Breast epithelium (tissue), 4 donors: ENCODE results near the gene NAGPA. TPM values are rescaled to one million over a fixed set of nuclear protein-coding genes. Genes with fewer than 3 reads are reported as not detected.
"Not testable (repeated sequence)": the region's sequence is repeated elsewhere in the genome, so short reads cannot be mapped to it uniquely, and the experiment has no call there.

Experiments
- DNase-seq, 2 donors: peaks; one replicate each; pipeline ENCODE4 v3.0.0-alpha.2; 2019; ENCODE audit warnings: low spot score in 2 of 2
- H3K27ac ChIP-seq, 2 donors: fragments of 200-600 bp; sonication (generic) in 1 of 2; one replicate each; pipeline ENCODE4 v1.5.1; 2016 to 2019; ENCODE audit warnings: mild to moderate bottlenecking in 1 of 2
- H3K27me3 ChIP-seq, 2 donors: fragments of 200-600 bp; sonication (generic) in 1 of 2; one replicate each; pipeline versions ENCODE4 v1.5.1 to v1.6.0; 2017 to 2019; ENCODE audit warnings: control low read depth in 1 of 2, mild to moderate bottlenecking in 1 of 2
- H3K36me3 ChIP-seq: fragments of 200-600 bp; one replicate; pipeline ENCODE4 v1.5.1; 2019
- H3K4me1 ChIP-seq, 2 donors: fragments of 200-600 bp; sonication (generic); one replicate each; pipeline ENCODE4 v1.5.1; 2016 to 2019; ENCODE audit warnings: control low read depth in 1 of 2
- H3K4me3 ChIP-seq, 3 donors: fragments of 200-600 bp; sonication (generic); 1 replicate in 2 of 3; 2 replicates in 1 of 3; pipeline ENCODE4 v1.5.1; 2016 to 2019; ENCODE audit warnings: mild to moderate bottlenecking in 3 of 3, moderate library complexity in 2 of 3
- H3K9me3 ChIP-seq, 2 donors: fragments of 200-600 bp; sonication (generic) in 1 of 2; one replicate each; pipeline ENCODE4 v1.5.1; 2016 to 2019; ENCODE audit warnings: control low read depth in 1 of 2
- POLR2A ChIP-seq: fragments of 450-650 bp; IDR thresholded peaks from one replicate; pipeline ENCODE4 v1.6.1; 2016; ENCODE audit warnings: antibody characterized with exemption, mild to moderate bottlenecking, moderate library complexity
- POLR2AphosphoS5 ChIP-seq, 3 donors: sonication (generic); formaldehyde crosslinking; IDR thresholded peaks; one replicate each; pipeline ENCODE4 v1.6.1; 2017; ENCODE audit warnings: antibody characterized with exemption in 3 of 3
- intact Hi-C: fragments of 100-400 bp; cut with DNase I; formaldehyde crosslinking; loops from one replicate; pipeline ENCODE4 v1.15.1; 2023; ENCODE audit warnings: low total_unique reads
- total RNA-seq, 3 donors: library from RNA; depleted of rRNA; stranded (reverse); fragments of >200 nt; gene quantifications; one replicate each; pipeline ENCODE4 v1.1.0, GENCODE V29; 2016
- TF ChIP-seq, protein P1 (sequence below), 3 donors: fragments of 450-650 bp; IDR thresholded peaks; one replicate each; pipeline ENCODE4 v1.5.1; 2016 to 2017; ENCODE audit warnings: antibody characterized with exemption in 3 of 3, mild to moderate bottlenecking in 3 of 3, moderate library complexity in 3 of 3

The NAGPA gene, protein sequence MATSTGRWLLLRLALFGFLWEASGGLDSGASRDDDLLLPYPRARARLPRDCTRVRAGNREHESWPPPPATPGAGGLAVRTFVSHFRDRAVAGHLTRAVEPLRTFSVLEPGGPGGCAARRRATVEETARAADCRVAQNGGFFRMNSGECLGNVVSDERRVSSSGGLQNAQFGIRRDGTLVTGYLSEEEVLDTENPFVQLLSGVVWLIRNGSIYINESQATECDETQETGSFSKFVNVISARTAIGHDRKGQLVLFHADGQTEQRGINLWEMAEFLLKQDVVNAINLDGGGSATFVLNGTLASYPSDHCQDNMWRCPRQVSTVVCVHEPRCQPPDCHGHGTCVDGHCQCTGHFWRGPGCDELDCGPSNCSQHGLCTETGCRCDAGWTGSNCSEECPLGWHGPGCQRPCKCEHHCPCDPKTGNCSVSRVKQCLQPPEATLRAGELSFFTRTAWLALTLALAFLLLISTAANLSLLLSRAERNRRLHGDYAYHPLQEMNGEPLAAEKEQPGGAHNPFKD
- 10 to 100 TPM; 18.4 to 26.2 (median 21.8) TPM for total RNA-seq

GRCh38 chr16:5033256-5034166 lies at the start of gene NAGPA:
NAGPA (minus strand) TSS chr16:5033935; CDS start chr16:5033914, 21 bp downstream.
- peak within 1 kb of the TSS; percentile 65 to 99 (median 88) for H3K4me3 ChIP-seq
- no peaks in the 10 kb centered on the region for H3K9me3 ChIP-seq
- intact Hi-C loops: no loop called here
- TF ChIP-seq POLR2AphosphoS5 (IDR thresholded peaks at IDR 0.05): peak; percentile 95 to 96 (median 96)
- no peak for TF ChIP-seq POLR2A
- H3K36me3 ChIP-seq: no peaks in the 10 kb centered on the region
- peak within 1 kb of the TSS; percentile 37 to 73 for H3K27ac ChIP-seq
- DNase-seq: peak; percentile 85 to 94
- H3K4me1 ChIP-seq: no peaks in the 10 kb centered on the region
- H3K27me3 ChIP-seq: no peaks in the 10 kb centered on the region

GRCh38 chr16:5080996-5081395 lies 47.3 kb upstream of the NAGPA start:
- intact Hi-C loops: loop anchor here (5.0 kb wide), 1 partner anchor 34 kb away; no protein-coding TSS in a partner anchor
- not testable (repeated sequence) for H3K27me3 ChIP-seq, DNase-seq, H3K27ac ChIP-seq, H3K9me3 ChIP-seq, H3K36me3 ChIP-seq, H3K4me3 ChIP-seq, H3K4me1 ChIP-seq

DNA sequence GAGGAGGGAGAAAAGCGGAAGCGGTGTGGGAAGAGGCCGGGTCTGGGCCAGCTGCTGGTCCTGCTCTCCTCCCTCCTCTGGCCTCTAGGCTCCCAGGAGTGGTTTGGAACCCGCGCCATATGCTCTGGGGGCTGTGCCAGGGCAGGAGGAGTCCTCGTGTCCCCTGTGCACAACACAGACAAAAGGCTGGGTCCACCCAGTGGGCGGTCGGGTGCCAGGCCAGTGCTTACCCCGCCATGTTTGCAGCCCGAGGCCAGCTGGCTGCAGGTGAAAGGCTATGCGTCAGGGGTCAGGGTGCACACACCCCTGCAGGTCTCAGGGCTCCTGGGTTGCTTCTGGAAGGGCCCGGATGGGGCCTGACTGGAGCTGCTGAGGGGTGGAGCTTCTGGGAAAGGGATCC lies 46.7 kb upstream of the NAGPA start:
- H3K27ac ChIP-seq, DNase-seq, H3K4me1 ChIP-seq, H3K9me3 ChIP-seq, H3K36me3 ChIP-seq, H3K27me3 ChIP-seq, H3K4me3 ChIP-seq: not testable (repeated sequence)
- intact Hi-C loops: loop anchor here (5.0 kb wide), 1 partner anchor 33 kb away; no protein-coding TSS in a partner anchor

DNA sequence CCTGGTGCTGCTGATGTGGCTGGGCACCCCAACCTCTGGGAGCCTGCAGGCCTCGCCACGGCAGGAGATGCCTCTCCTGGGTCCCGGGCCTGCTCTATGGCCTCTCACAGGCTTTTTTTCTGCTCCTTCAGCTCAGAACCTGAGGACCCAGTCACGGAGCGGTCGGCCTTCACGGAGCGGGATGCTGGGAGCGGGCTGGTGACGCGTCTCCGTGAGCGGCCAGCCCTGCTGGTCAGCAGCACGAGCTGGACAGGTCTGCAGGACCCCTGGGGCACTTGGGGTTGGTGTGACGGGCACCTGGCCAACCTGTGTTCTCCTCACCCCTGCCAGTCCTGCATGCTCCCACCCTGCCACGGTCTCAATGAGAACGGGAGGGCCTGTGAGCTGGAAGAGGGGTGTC lies 44.9 kb upstream of the NAGPA start:
- H3K27me3 ChIP-seq: no peaks in the 10 kb centered on the region
- TF ChIP-seq POLR2AphosphoS5 (IDR thresholded peaks at IDR 0.05) (no peak), POLR2A (no peak)
- TF ChIP-seq, protein P1, sequence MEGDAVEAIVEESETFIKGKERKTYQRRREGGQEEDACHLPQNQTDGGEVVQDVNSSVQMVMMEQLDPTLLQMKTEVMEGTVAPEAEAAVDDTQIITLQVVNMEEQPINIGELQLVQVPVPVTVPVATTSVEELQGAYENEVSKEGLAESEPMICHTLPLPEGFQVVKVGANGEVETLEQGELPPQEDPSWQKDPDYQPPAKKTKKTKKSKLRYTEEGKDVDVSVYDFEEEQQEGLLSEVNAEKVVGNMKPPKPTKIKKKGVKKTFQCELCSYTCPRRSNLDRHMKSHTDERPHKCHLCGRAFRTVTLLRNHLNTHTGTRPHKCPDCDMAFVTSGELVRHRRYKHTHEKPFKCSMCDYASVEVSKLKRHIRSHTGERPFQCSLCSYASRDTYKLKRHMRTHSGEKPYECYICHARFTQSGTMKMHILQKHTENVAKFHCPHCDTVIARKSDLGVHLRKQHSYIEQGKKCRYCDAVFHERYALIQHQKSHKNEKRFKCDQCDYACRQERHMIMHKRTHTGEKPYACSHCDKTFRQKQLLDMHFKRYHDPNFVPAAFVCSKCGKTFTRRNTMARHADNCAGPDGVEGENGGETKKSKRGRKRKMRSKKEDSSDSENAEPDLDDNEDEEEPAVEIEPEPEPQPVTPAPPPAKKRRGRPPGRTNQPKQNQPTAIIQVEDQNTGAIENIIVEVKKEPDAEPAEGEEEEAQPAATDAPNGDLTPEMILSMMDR (IDR thresholded peaks at IDR 0.05): no peak
- no peak overlapping the region for H3K27ac ChIP-seq
- H3K9me3 ChIP-seq: no peaks in the 10 kb centered on the region
- no peaks in the 10 kb centered on the region for H3K36me3 ChIP-seq
- DNase-seq: no peak
- H3K4me1 ChIP-seq: no peaks in the 10 kb centered on the region
- intact Hi-C loops: no loop called here
- H3K4me3 ChIP-seq: no peak overlapping the region

GRCh38 chr16:5077304-5077703 lies 43.6 kb upstream of the NAGPA start:
- H3K27ac ChIP-seq: no peak overlapping the region
- H3K4me1 ChIP-seq: no peaks in the 10 kb centered on the region
- no peaks in the 10 kb centered on the region for H3K27me3 ChIP-seq
- no peak for DNase-seq
- no peaks in the 10 kb centered on the region for H3K9me3 ChIP-seq
- intact Hi-C loops: no loop called here
- no peaks in the 10 kb centered on the region for H3K36me3 ChIP-seq
- no peak for TF ChIP-seq POLR2AphosphoS5 (IDR thresholded peaks at IDR 0.05)
- TF ChIP-seq POLR2A: no peak
- TF ChIP-seq, protein P1 (IDR thresholded peaks at IDR 0.05): no peak
- no peak overlapping the region for H3K4me3 ChIP-seq

DNA sequence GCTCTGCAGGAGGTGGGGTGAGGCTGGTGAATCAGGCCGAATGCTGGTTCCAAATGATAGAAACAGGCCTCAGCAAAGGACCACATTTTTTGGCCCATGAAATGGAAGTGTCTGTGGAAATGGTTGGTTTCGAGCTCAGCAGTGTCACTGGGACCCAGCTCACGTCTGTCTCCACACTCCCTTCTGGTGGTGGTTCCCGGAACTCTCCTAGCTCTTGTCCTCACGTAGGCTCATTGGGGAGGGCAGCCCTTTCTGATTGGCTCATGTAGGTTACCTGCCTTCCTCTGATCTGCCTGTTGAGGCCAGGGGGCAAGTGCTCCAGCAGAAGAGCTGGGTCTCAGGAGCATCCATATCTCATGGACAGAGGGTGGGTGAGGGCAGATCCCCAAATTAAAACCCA lies 41.9 kb upstream of the NAGPA start:
- Histone ChIP-seq H3K9me3 (no peaks in the 10 kb centered on the region), H3K4me3 (no peak overlapping the region), H3K4me1 (peaks cover 0 to 8% of the 10 kb centered on the region in 2 donors), H3K27me3 (no peaks in the 10 kb centered on the region), H3K27ac (no peak overlapping the region), H3K36me3 (no peaks in the 10 kb centered on the region)
- TF ChIP-seq, protein P1 (IDR thresholded peaks at IDR 0.05): no peak
- TF ChIP-seq POLR2A: no peak
- TF ChIP-seq POLR2AphosphoS5 (IDR thresholded peaks at IDR 0.05): no peak
- intact Hi-C loops: no loop called here
- no peak for DNase-seq

- H3K4me3 ChIP-seq, intact Hi-C loops, DNase-seq: not testable (repeated sequence)
These were observed 40.0 kb upstream of the NAGPA start for GRCh38 chr16:5073771-5074170.

More at GRCh38 chr16:5073771-5074170, 40.0 kb upstream of the NAGPA start:
- H3K27me3 ChIP-seq, H3K27ac ChIP-seq, H3K4me1 ChIP-seq, H3K36me3 ChIP-seq, H3K9me3 ChIP-seq: not testable (repeated sequence)
